Adrenal gland (tissue), 5 donors: ENCODE data around the gene MAST2.

Experiments used
- CTCF ChIP-seq, 6 experiments: fragments of 450-650 bp in 4 of 6; fragments of 200-600 bp in 2 of 6; sonication (generic) in 1 of 6; IDR thresholded peaks; 1 replicate in 5 of 6; 2 replicates in 1 of 6; pipeline versions ENCODE4 v1.5.1 to v1.8.0; 2016 to 2021; ENCODE audit warnings: antibody characterized with exemption in 6 of 6, mild to moderate bottlenecking in 2 of 6, moderate library complexity in 1 of 6
- POLR2A ChIP-seq, 2 donors: fragments of 450-650 bp; IDR thresholded peaks; one replicate each; pipeline ENCODE4 v1.6.1; 2017; ENCODE audit warnings: antibody characterized with exemption in 2 of 2, mild to moderate bottlenecking in 2 of 2, moderate library complexity in 1 of 2
- donor health status: DM: no; HTN: no; CAD: no.

DNA sequence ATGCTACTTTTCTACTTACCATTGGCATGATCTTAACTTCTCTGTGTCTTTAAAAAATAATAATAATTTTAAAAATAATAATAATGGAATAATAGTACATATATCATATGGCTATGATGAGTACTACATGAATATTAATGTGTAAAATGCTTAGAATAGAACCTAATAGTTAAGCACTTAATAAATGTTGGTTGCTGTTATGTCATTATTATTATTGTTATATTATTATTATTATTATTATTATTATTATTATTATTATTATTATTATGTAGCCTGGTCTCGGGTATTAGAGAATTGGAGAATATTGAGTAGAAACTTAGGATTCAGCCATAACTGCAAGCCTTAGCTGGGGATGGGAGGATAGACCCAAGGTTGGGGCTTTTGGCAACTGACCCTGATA, 108.2 kb downstream of the MAST2 start:
- TF ChIP-seq CTCF (IDR thresholded peaks at IDR 0.05), result no peak
- no peak for TF ChIP-seq POLR2A (IDR thresholded peaks at IDR 0.05)
